Tibial nerve (tissue), 3 donors: ENCODE data around the gene RIPOR3.

Experiments
- CTCF ChIP-seq, 5 experiments: fragments of 200-600 bp in 3 of 5; fragments of 450-650 bp in 2 of 5; sonication (generic) in 3 of 5; IDR thresholded peaks; one replicate each; pipeline ENCODE4 v1.5.1; 2016 to 2019; ENCODE audit warnings: antibody characterized with exemption in 5 of 5, mild to moderate bottlenecking in 3 of 5, moderate library complexity in 2 of 5
- POLR2A ChIP-seq, 2 donors: fragments of 450-650 bp; IDR thresholded peaks; one replicate each; pipeline ENCODE4 v1.6.1; 2017; ENCODE audit warnings: antibody characterized with exemption in 2 of 2, mild to moderate bottlenecking in 2 of 2, moderate library complexity in 2 of 2

- TF ChIP-seq POLR2A (IDR thresholded peaks at IDR 0.05) (no peak), CTCF (IDR thresholded peaks at IDR 0.05) (no peak)
Measured at GRCh38 chr20:50666709-50667298, 24.5 kb downstream of the RIPOR3 start.
